Uterus (tissue), 2 donors: Measurements from ENCODE around the gene ATP6AP2.
"Not testable (repeated sequence)": the region's sequence is repeated elsewhere in the genome, so short reads cannot be mapped to it uniquely, and the experiment has no call there.

Source experiments
- CTCF ChIP-seq, 4 experiments: fragments of 200-600 bp in 2 of 4; fragments of 450-650 bp in 2 of 4; sonication (generic) in 2 of 4; IDR thresholded peaks; one replicate each; pipeline ENCODE4 v1.5.1; 2016 to 2019; ENCODE audit warnings: antibody characterized with exemption in 4 of 4, mild to moderate bottlenecking in 2 of 4, moderate library complexity in 1 of 4
- POLR2A ChIP-seq, 2 donors: fragments of 450-650 bp; IDR thresholded peaks; one replicate each; pipeline ENCODE4 v1.6.1; 2016; ENCODE audit warnings: antibody characterized with exemption in 2 of 2, mild to moderate bottlenecking in 1 of 2, moderate library complexity in 1 of 2

GRCh38 chrX:40587623-40588022, 6.9 kb downstream of the ATP6AP2 start:
- TF ChIP-seq CTCF, POLR2A (IDR thresholded peaks at IDR 0.05): not testable (repeated sequence)
